ENCODE results near the gene BBC3. TPM values are rescaled to one million over a fixed set of nuclear protein-coding genes. Genes with fewer than 3 reads are reported as not detected.

Gene BBC3
- polyA plus RNA-seq, 2 of the 4 experiments (the other 2 are of a cell fraction) = 6.0 to 8.9 TPM

- ATAC-seq = no peak
- ChIA-PET POLR2A (no interaction called here), CTCF (interaction anchor here (0.6 to 24.7 kb wide), 4 partner anchors 10 to 208 kb away, joined by 3 to 893 read pairs (median 89); partner anchors contain the start of gene CCDC9)
- Histone ChIP-seq H3K27ac (no peak overlapping the region; a peak in 1 of 6 replicates), H3K4me2 (no peak overlapping the region), H3K9me3 (no peaks in the 10 kb centered on the region), H3K4me1 (peaks cover 8% of the 10 kb centered on the region), H3K4me3 (no peak overlapping the region)
- DNase-seq (ENCODE audit: low read depth in 1 of 2, low spot score in 1 of 2) = no peak
- WGBS (ENCODE audit: missing lambda C conversion rate) = 84% methylated on average over 19 of the region's 33 CpGs
- no peak for TF ChIP-seq CBX8 (IDR thresholded peaks at IDR 0.05)
- TF ChIP-seq MYC (IDR thresholded peaks at IDR 0.05; ENCODE audit: borderline replicate concordance, low read length) = no peak
- TF ChIP-seq MAZ (IDR thresholded peaks at IDR 0.05; ENCODE audit: borderline replicate concordance, low read depth, low read length) = no peak
- TF ChIP-seq ELK1 (IDR thresholded peaks at IDR 0.05; ENCODE audit: low read depth, low read length) = no peak
- TF ChIP-seq NPAS2 (CRISPR knock-in tag; IDR thresholded peaks at IDR 0.05; ENCODE audit: borderline replicate concordance) = no peak
- no peak for TF ChIP-seq USF2 (IDR thresholded peaks at IDR 0.05)
- TF ChIP-seq EHF (CRISPR knock-in tag; IDR thresholded peaks at IDR 0.05) = no peak
- no peak for FAIRE-seq
Measured at GRCh38 chr19:47221080-47221841, 9.7 kb downstream of the BBC3 start.

GRCh38 chr19:47215581-47215980 is 15.4 kb downstream of the BBC3 start:
- Histone ChIP-seq H3K4me2 (no peak overlapping the region), H3K4me3 (no peak overlapping the region), H3K27ac (no peak overlapping the region), H3K9me3 (no peaks in the 10 kb centered on the region), H3K4me1 (peaks cover 10% of the 10 kb centered on the region)
- ATAC-seq = no peak
- FAIRE-seq = no peak
- POLR2A ChIA-PET = interaction anchor here (1.1 to 1.2 kb wide), 2 partner anchors 10 to 28 kb away, joined by 3 to 6 read pairs; no protein-coding TSS in a partner anchor
- DNase-seq (ENCODE audit: low read depth in 1 of 2, low spot score in 1 of 2) = no peak
- WGBS (ENCODE audit: missing lambda C conversion rate) = 96% methylated on average over 5 of the region's 5 CpGs
- no peak for TF ChIP-seq SREBF2 (IDR thresholded peaks at IDR 0.05)
- no peak for TF ChIP-seq HDAC2 (IDR thresholded peaks at IDR 0.05)
- TF ChIP-seq ZNF302 (CRISPR knock-in tag; IDR thresholded peaks at IDR 0.05) = no peak
- no peak for TF ChIP-seq CTCF (IDR thresholded peaks at IDR 0.05)
- no peak for TF ChIP-seq NFE2L2 (conservative IDR thresholded peaks at IDR 0.05; ENCODE audit: low read length)
- no peak for TF ChIP-seq GATA3 (IDR thresholded peaks at IDR 0.05; ENCODE audit: borderline replicate concordance)
- TF ChIP-seq KDM1A (IDR thresholded peaks at IDR 0.05; ENCODE audit: low read depth) = no peak
- no peak for TF ChIP-seq SMC3 (IDR thresholded peaks at IDR 0.05)
- no peak for TF ChIP-seq RAD21 (conservative IDR thresholded peaks at IDR 0.05 in 1 of 2, IDR thresholded peaks at IDR 0.05 in 1 of 2)
- no peak for TF ChIP-seq E2F6 (IDR thresholded peaks at IDR 0.05; ENCODE audit: borderline replicate concordance, low read depth)
- TF ChIP-seq ATOH8 (CRISPR knock-in tag; IDR thresholded peaks at IDR 0.05; ENCODE audit: low read depth) = no peak
- TF ChIP-seq CEBPB (IDR thresholded peaks at IDR 0.05) = no peak
- no peak for TF ChIP-seq CHD2 (IDR thresholded peaks at IDR 0.05; ENCODE audit: low read length, partially characterized antibody)
- no peak for TF ChIP-seq PHF8 (IDR thresholded peaks at IDR 0.05; ENCODE audit: borderline replicate concordance, low read depth)
- TF ChIP-seq USF2 (IDR thresholded peaks at IDR 0.05) = no peak
- no peak for TF ChIP-seq POLR2A (IDR thresholded peaks at IDR 0.05; ENCODE audit: low read length)
- CTCF ChIA-PET = interaction anchor here (0.7 to 24.7 kb wide), 5 partner anchors 10 to 202 kb away, joined by 3 to 893 read pairs (median 4); partner anchors contain the start of gene CCDC9

Measured in A549 (cell line).